Natural killer cell (primary cell): ENCODE data around the gene C3orf20. TPM values are rescaled to one million over a fixed set of nuclear protein-coding genes. Genes with fewer than 3 reads are reported as not detected.

ENCODE experiments used
- ATAC-seq, 3 donors: fragments of 150-1000 bp in 2 of 3; fragments of 200-7000 bp in 1 of 3; cut with Tn5 transposase; 1 replicate in 1 of 3; 2 replicates in 2 of 3; pipeline ENCODE4 v1.10.0; 2021; ENCODE audit warnings: mild to moderate bottlenecking in 2 of 3, moderate library complexity in 2 of 3
- DNase-seq, 2 donors: peaks; one replicate each; pipeline versions ENCODE4 v3.0.0 to v3.0.0-alpha.2; 2013 to 2021; ENCODE audit warnings: mixed read lengths in 1 of 2
- H3K27ac ChIP-seq: one replicate; pipeline ENCODE4 v1.5.1; 2013; ENCODE audit warnings: mild to moderate bottlenecking, low read length
- H3K27me3 ChIP-seq: one replicate; pipeline ENCODE4 v1.6.1; 2013; ENCODE audit warnings: low read length; ENCODE audit not compliant: control insufficient read depth, insufficient read depth
- H3K36me3 ChIP-seq: one replicate; pipeline ENCODE4 v1.6.1; 2013; ENCODE audit warnings: low read length; ENCODE audit not compliant: control insufficient read depth, insufficient read depth
- H3K4me1 ChIP-seq: one replicate; pipeline ENCODE4 v1.6.1; 2013; ENCODE audit warnings: low read length; ENCODE audit not compliant: control insufficient read depth, insufficient read depth
- H3K4me3 ChIP-seq: one replicate; pipeline ENCODE4 v1.5.1; 2013; ENCODE audit warnings: low read length
- H3K9me3 ChIP-seq: one replicate; pipeline ENCODE4 v1.6.1; 2013; ENCODE audit warnings: low read length; ENCODE audit not compliant: control insufficient read depth, insufficient read depth
- H3K27ac Mint-ChIP-seq, 2 donors: one replicate each; pipeline ENCODE4 v1.8.0; 2022; ENCODE audit warnings: mild to moderate bottlenecking in 2 of 2, mixed read lengths in 2 of 2, moderate library complexity in 1 of 2
- H3K27me3 Mint-ChIP-seq, 2 donors: one replicate each; pipeline ENCODE4 v1.8.0; 2022; ENCODE audit warnings: low read depth in 2 of 2, mixed read lengths in 2 of 2
- H3K36me3 Mint-ChIP-seq: one replicate; pipeline ENCODE4 v1.8.0; 2022; ENCODE audit warnings: mixed read lengths
- H3K4me1 Mint-ChIP-seq, 2 donors: one replicate each; pipeline ENCODE4 v1.8.0; 2022; ENCODE audit warnings: mixed read lengths in 2 of 2
- H3K4me3 Mint-ChIP-seq: one replicate; pipeline ENCODE4 v1.8.0; 2022; ENCODE audit warnings: mild to moderate bottlenecking, moderate library complexity, mixed read lengths
- H3K9me3 Mint-ChIP-seq, 2 donors: one replicate each; pipeline ENCODE4 v1.8.0; 2022; ENCODE audit warnings: mixed read lengths in 2 of 2
- CTCF ChIP-seq: fragments of 200-600 bp; IDR thresholded peaks from one replicate; pipeline ENCODE4 v1.8.0; 2022; ENCODE audit warnings: antibody characterized with exemption
- WGBS: methylation state at CpG from one replicate; pipeline ENCODE4 v1.1.7; 2013; ENCODE audit warnings: missing lambda C conversion rate; ENCODE audit not compliant: insufficient coverage; 5-methylcytosine and 5-hydroxymethylcytosine counted together
- intact Hi-C: fragments of 100-400 bp; cut with micrococcal nuclease; formaldehyde crosslinking; loops from one replicate; pipeline ENCODE4 v1.14.2; 2022
- total RNA-seq, 4 donors: library from RNA; stranded (reverse); fragments of 120-200 nt in 1 of 4; gene quantifications; one replicate each; pipeline versions ENCODE4 v1.2.3 to v1.2.4, GENCODE V29; 2013 to 2022

The C3orf20 gene
- total RNA-seq, 3 donors from 2014 or later (not counting 1 experiment from before 2014, with no cell fraction given), result 0.14 TPM; not detected in 2

- intact Hi-C loops, result no loop called here
- WGBS, result 94% methylated on average over 9 of the region's 9 CpGs
- TF ChIP-seq CTCF, result no peak
- Histone ChIP-seq H3K27ac (no peak overlapping the region), H3K4me3 (no peak overlapping the region), H3K9me3 (no peaks in the 10 kb centered on the region), H3K36me3 (no peaks in the 10 kb centered on the region), H3K27me3 (no peaks in the 10 kb centered on the region), H3K4me1 (no peaks in the 10 kb centered on the region)
- Mint-ChIP-seq H3K9me3 (no peaks in the 10 kb centered on the region), H3K27ac (no peak overlapping the region), H3K36me3 (no peaks in the 10 kb centered on the region), H3K4me3 (no peak overlapping the region), H3K27me3 (peaks cover 7 to 17% of the 10 kb centered on the region in 2 donors), H3K4me1 (peaks cover 0 to 18% of the 10 kb centered on the region in 2 donors)
- DNase-seq (no peak), ATAC-seq (no peak)
Measured at GRCh38 chr3:14801031-14801430, 126.1 kb downstream of the C3orf20 start.

GRCh38 chr3:14801668-14802380, 126.9 kb downstream of the C3orf20 start:
- intact Hi-C loops, result no loop called here
- Histone ChIP-seq H3K36me3 (no peaks in the 10 kb centered on the region), H3K27me3 (no peaks in the 10 kb centered on the region), H3K27ac (no peak overlapping the region), H3K4me1 (no peaks in the 10 kb centered on the region), H3K9me3 (no peaks in the 10 kb centered on the region), H3K4me3 (no peak overlapping the region)
- WGBS, result 74% methylated on average over 10 of the region's 10 CpGs
- H3K27ac Mint-ChIP-seq, result no peak overlapping the region
- no peaks in the 10 kb centered on the region for H3K36me3 Mint-ChIP-seq
- no peak for TF ChIP-seq CTCF
- no peak overlapping the region for H3K4me3 Mint-ChIP-seq
- H3K4me1 Mint-ChIP-seq, result peaks cover 0 to 18% of the 10 kb centered on the region in 2 donors
- H3K27me3 Mint-ChIP-seq, result peaks cover 15 to 20% of the 10 kb centered on the region in 2 donors
- ATAC-seq (no peak), DNase-seq (no peak)
- no peaks in the 10 kb centered on the region for H3K9me3 Mint-ChIP-seq

- H3K27ac ChIP-seq, result no peak overlapping the region
- TF ChIP-seq CTCF, result no peak
- DNase-seq (no peak), ATAC-seq (no peak)
- no peaks in the 10 kb centered on the region for H3K9me3 ChIP-seq
- no peaks in the 10 kb centered on the region for H3K4me1 ChIP-seq
- H3K4me3 ChIP-seq, result no peak overlapping the region
- Mint-ChIP-seq H3K4me1 (peaks cover 0 to 18% of the 10 kb centered on the region in 2 donors), H3K9me3 (no peaks in the 10 kb centered on the region), H3K27me3 (peaks cover 19 to 24% of the 10 kb centered on the region in 2 donors), H3K4me3 (no peak overlapping the region), H3K36me3 (no peaks in the 10 kb centered on the region), H3K27ac (no peak overlapping the region)
- H3K27me3 ChIP-seq, result no peaks in the 10 kb centered on the region
- WGBS, result 84% methylated on average over 7 of the region's 7 CpGs
- intact Hi-C loops, result no loop called here
- no peaks in the 10 kb centered on the region for H3K36me3 ChIP-seq
Measured at GRCh38 chr3:14802381-14802731, 127.4 kb downstream of the C3orf20 start.
